HG03520 (cell line): Measurements from ENCODE around the gene CDC34.

Experiments
- ATAC-seq: cut with Tn5 transposase; IDR thresholded peaks from one replicate; pipeline ENCODE4 v1.9.1; 2021; ENCODE audit warnings: mild to moderate bottlenecking, moderate library complexity; ENCODE audit not compliant: unreplicated experiment

The CDC34 gene

DNA sequence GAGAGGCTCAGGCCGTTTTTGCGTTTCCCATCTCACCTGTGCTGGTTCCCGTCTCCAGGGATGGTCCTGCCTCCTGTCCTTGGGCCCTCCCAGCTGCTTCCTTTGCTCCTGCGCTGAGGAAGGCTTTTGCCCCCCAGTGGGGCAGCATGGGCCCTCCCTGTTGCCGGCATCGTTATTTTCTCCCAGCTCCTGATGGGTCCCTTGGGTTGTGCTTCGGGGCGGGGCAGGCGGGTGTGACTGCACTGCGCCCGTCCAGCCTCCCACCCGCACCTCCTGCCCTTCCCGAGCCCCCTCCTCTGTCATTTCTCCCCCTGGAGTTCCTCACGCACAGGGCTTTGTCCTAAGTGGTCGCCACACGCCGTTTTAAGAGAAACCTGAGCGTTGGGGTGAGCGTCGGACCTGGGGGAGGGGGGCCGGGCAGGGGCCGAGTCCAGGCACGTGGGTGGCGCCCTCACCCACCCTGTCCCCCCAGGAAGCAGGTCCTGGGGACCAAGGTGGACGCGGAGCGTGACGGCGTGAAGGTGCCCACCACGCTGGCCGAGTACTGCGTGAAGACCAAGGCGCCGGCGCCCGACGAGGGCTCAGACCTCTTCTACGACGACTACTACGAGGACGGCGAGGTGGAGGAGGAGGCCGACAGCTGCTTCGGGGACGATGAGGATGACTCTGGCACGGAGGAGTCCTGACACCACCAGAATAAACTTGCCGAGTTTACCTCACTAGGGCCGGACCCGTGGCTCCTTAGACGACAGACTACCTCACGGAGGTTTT lies 9.5 kb downstream of the CDC34 start:
- no peak for ATAC-seq

DNA sequence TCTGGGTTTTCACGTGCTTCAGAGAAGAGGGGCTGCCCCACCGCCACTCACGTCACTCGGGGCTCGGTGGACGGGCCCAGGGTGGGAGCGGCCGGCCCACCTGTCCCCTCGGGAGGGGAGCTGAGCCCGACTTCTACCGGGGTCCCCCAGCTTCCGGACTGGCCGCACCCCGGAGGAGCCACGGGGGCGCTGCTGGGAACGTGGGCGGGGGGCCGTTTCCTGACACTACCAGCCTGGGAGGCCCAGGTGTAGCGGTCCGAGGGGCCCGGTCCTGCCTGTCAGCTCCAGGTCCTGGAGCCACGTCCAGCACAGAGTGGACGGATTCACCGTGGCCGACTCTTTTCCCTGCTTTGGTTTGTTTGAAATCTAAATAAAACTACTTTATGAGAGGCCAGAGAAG lies 10.1 kb downstream of the CDC34 start:
- ATAC-seq: no peak

DNA sequence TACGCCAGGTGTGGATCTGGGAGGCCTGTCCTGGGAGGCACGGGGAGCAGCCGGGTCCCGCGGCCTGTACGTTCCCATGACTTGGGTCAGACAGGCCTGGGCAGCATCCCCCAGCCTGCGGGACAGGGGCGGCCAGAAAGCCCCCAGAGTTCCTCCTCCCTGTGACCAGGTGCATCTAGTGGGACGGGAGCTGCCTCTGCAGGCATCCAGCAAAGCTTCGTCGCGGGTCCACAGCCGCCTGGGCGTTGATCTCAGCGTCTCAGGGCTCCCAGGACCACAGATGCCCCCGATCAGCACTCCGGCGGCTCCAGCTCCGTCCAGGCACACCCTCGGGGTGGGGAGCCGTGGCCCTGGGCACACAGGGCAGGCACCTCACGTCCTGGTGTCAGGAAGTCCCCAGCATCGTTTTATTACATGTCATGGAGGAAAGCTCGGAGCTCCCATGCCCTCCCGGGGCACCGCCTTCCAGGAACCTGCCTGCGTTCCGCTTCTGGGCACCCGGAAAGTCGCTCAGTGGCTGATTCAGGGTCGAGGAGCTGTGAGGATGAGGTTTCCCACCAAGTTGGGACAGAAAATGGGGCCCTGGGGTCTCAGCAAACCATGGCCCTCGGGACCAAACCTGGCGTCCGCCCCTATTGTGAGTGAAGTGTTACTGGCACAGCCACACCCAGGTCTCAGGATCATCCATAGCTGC lies 10.8 kb downstream of the CDC34 start:
- ATAC-seq: no peak

DNA sequence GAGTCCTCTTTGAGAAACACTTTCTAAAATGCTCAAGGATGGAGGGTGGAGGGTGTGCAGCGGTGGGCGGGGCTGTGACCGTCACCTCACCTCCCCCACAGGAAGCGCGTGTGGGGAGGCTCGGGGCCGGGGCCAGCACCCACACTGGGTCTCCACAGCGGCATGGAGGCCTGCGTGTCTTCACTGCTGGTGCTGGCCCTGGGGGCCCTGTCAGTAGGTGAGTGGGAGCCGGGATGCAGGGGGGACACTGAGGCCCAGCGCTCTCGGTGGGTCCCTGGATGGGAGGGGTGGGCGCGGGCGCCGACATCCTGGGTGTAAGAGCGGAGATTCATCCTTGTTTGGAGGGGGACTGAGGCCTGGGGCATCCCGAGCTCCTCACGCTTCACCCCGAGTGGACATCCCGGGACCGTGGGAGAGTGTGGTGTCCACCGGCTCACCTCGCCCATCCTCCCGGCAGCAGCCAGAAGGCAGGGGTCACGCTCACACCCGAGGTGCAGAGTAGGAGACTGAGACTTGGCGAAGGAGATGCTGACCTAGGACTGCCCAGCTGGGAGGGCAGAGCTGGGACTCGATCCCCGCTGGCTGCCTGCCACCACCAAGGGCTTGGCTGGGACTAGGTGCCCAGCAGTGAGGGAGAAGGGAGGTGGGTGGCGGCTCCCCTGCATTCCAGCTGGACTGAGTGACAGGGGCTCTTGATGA lies 12.5 kb downstream of the CDC34 start, which contains the start of gene GZMM:
Gene GZMM (plus strand): TSS at position 144 of the 699 bp plus-strand sequence. CDS start 19 bp downstream, at position 163.
- ATAC-seq: no peak

DNA sequence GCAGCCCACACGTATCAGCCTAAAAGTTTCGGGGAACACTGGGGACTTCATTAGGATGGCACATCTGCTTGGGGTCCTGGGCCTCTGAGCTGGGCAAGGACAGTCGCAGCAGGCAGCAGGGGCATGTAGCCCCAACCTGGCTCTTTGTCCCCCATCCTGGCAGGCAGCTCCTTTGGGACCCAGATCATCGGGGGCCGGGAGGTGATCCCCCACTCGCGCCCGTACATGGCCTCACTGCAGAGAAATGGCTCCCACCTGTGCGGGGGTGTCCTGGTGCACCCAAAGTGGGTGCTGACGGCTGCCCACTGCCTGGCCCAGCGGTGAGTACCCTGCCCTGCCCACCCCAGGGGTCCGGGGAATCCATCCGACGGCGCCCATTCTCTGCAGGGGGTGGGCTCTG lies 15.6 kb downstream of the CDC34 start:
- ATAC-seq: no peak

DNA sequence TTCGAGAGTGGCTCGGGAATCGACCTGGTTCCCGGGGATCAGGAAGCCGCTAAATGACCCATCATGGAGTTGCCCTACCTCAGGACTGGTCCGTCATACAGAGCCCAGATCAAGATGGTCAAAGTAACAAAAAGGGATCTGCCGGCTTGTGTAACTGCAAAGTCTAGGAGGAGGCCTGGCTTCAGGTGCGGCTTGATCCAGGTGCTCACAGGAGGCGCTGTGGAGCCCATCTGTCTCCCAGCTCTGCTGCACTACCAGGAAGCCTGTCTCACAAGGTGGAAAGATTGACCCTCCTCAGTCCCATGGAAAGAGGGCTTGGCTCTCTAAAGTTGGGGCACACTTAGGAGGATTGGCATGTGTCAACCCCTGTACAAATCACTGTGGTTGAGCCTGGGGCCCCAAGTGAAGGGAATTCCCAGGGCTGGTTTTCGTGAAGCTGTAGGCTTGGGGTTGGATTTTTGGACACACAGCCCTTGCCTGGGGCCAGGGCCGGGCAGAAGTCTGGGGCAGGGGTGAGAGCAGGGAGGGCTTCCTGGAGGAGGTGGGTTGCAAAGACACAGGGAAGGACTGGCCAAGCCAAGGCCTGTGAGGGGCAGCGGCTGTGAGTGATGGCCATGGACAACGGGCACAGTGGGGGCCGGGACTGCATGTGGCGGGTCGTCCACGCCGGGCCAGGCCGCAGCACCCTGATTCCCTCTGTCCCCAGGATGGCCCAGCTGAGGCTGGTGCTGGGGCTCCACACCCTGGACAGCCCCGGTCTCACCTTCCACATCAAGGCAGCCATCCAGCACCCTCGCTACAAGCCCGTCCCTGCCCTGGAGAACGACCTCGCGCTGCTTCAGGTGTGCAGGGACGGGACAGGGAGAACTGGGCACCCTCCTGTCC lies 16.5 kb downstream of the CDC34 start:
- ATAC-seq: no peak

DNA sequence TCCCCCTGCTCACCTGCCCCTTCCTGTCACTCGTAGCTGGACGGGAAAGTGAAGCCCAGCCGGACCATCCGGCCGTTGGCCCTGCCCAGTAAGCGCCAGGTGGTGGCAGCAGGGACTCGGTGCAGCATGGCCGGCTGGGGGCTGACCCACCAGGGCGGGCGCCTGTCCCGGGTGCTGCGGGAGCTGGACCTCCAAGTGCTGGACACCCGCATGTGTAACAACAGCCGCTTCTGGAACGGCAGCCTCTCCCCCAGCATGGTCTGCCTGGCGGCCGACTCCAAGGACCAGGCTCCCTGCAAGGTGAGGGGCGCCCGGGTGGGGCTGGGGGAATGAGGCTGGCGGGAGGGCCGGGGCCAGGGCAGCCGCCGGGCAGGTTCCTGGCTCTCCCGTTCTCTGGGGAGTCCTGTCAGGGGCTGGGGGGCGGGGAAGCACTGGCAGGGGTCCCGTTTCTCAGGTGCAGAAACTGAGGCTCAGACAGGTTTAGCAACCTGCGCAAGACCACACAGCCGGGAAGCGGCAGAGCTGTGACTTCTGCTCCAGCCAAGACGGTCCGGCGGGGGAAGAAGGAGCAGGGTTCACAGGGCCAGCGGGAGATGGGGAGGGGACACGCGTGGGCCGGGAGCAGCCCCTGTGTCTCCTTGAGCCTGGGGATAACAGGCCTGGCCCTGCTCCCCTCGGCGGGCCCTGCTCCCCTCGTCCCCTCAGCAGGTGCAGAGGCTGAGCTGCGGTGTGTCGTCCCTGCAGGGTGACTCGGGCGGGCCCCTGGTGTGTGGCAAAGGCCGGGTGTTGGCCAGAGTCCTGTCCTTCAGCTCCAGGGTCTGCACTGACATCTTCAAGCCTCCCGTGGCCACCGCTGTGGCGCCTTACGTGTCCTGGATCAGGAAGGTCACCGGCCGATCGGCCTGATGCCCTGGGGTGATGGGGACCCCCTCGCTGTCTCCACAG lies 17.6 kb downstream of the CDC34 start:
- ATAC-seq: no peak

DNA sequence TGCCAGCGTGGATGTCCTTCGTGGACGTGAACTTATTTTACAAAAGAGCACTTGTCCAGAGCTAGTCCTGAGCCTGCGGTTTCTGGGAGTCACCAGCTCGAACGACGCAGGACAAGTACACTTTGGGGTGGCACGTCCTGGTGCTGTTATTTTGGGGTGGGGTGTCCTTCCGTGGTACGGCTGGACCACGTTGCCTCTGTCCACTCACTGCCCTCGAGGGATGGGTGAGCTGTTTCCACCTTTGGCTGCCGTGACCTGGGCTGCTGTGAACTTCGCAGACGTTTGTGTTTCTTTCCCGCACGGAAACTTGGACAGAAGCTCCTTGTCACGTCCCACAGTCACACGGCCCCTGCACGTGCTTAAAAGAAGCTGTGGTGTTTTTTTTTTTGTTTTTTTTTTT lies 23.3 kb downstream of the CDC34 start:
- no peak for ATAC-seq

DNA sequence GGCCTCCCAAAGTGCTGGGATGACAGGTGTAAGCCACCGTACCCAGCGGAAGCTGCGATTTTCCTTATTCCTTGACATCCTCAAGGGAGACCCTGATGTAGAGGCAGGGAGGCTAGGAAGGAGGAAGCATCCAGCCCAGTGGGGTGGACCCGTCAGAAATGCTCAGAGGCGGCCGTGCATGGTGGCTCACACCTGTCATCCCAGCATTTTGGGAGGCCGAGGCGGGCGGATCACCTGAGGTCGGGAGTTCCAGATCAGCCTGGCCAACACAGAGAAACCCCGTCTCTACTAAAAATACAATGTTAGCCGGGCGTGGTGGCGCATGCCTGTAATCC lies 23.9 kb downstream of the CDC34 start:
- no peak for ATAC-seq

DNA sequence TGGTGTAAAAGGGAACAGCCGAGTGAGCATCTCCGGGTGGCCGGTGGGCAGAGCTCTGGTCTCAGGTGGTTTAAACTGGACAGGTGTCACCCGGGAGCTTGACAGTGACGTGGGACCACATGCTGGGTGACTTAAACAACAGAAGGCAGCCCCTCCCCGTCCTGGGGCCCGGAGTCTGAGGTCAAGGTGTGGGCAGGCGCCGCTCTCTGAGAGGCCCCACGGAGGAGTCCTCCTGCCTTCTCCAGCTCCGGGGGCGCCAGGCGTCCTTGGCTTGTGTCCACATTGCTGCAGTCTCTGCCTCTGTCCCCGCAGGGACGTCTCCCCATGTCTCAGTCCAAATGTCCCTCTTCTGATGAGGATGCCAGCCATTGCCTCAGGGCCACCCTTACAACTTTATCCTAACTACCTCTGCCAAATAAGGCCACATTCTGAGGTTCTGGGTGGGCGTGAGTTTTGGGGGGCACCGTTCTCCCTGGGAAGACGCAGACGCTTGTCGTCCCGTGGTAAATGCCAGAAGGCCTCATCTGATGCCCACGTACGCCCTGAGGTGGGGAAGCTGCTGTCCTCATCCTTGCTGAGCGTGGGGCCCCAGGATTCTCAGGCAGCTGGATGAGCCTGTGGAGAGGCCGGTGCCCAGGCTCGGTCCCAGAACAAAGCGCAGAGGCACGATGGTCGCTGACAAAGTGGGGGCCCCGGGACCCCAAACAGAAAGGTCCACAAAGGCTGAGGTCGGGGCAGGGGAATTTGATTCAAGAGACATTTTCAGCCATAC lies 25.2 kb downstream of the CDC34 start:
- ATAC-seq: no peak

DNA sequence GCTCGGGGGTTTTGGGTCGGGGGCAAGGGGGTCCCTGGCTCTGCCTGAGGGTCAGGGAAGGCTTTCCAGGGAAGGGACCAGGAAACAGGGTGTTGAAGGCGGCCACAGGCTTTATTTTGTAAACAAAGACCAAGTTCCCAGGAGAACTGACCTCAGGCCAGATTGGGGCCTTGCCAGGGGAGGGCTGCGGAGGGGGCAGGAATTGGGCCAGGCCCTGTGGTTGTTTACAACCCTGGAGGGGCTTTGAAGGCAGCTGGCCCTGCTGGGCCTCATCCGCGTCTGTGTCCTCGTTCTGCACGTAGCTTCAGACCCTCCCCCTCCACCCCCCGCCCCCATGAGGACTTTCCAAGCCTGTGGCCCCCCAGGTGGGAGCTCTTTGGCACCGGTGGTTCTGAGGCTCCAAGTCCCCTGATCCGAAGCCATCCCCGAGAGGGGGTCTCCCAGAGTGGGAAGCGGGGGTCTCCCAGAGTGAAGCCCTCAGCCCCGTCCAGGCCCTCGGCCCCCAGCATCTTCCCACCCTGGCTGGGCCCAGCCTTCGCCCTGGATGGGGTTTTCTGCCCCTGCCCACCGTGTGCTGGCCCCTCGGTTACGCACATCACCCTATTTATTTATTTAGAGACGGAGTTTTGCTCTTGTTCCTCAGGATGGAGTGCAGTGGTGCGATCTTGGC lies 27.3 kb downstream of the CDC34 start:
- no peak for ATAC-seq

DNA sequence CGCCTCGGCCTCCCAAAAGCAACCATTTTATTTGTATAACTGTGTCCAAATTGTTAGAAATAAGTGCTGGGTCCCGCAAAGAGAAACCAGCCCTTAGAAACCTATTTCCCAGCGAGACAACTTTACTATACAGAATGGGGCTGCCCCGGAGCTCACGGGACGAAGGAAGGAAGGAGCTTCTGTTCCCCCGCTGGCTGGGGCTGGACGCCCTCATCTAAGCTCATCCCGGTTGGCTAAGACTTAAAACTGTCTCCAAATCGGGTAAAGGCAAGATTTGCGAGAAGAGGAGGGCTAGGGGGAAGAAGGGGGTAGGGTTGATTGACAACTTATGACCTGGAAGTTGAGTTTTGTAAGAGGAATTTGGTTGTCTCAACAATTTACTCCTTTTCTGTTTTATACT lies 28.6 kb downstream of the CDC34 start:
- no peak for ATAC-seq

DNA sequence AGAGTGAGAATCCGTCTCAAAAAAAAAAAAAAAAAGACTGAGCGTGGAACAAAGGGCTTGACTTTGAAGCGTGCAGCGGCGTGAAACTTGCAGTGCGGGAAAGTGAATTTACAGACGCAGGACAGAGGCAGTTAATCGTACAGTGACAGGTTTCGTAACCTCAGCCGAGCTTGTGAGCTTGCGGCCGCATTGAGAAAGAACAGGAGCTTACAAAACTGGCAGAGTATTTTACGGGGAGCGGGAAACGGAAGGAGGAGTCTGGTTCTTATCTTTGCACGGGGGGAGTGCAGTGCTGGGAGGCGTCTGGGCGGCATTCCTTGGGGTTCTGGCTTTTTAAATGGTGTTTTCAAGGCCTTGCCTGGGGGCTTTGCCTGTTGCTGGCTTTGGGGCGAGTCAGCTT lies 34.8 kb downstream of the CDC34 start:
- ATAC-seq: no peak

DNA sequence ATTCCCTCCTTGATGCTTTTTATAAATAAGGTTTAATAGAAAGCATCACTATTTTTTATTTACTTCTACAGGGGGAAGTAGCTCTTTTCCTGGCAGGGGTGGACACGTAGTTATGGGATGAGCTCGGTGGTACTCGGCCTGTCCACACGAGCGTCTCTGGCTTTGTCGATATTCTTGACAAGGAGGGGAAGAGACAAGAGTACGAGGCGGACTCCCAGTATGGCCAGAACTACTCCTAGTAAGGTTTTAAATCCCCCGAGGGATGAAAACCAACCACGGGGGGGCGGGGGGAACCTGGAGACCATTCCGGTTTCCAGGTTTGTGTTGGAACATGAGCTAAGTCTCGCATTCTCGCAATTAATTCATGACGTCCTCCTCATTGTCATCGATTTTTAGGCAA lies 35.3 kb downstream of the CDC34 start:
- no peak for ATAC-seq

DNA sequence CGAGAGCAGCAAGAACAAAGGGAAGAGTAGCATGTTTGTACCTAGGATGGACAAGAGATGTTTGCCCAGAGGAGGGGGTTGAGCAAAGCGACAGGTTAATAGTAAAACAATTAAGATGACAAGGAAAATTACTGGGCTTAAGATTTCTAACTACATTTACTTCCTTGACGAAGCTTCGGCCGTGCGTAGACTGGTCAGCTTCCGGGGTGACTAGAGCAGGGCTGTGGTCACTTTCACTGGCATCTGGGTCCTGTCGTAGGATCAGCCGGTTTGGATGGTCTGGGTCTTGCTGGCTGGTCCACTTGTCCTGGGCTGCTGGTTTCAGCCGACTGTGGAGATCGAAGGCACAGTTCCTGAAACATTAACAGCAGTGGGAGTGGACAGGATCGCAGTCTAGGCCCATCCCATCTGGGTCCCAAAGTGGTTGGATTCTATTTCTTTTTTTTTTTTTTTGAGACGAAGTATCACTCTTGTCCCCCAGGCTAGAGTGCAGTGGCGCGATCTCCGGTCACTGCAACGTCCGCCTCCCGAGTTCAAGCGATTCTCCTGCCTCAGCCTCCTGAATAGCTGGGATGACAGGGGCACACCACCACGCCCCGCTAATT lies 35.8 kb downstream of the CDC34 start:
- no peak for ATAC-seq

DNA sequence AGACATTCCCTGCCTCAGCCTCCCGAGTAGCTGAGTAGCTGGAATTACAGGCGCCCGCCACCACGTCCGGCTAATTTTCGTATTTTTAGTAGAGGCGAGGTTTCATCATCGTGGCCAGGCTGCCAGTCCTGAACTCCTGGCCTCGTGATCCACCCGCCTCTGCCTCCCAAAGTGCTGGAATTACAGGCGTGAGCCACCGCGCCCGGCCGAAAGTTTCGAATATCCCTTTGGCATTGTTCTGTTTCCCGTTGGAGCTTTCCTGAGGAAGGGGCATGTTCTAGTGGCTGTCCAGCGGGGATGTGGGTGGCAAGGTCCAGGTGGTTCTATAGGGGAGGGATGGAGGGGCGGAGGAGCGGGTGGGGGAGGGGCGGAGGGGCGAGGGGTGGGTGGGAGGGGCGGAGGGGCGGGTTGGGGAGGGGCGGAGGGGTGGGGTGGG lies 38.7 kb downstream of the CDC34 start:
- ATAC-seq: no peak

DNA sequence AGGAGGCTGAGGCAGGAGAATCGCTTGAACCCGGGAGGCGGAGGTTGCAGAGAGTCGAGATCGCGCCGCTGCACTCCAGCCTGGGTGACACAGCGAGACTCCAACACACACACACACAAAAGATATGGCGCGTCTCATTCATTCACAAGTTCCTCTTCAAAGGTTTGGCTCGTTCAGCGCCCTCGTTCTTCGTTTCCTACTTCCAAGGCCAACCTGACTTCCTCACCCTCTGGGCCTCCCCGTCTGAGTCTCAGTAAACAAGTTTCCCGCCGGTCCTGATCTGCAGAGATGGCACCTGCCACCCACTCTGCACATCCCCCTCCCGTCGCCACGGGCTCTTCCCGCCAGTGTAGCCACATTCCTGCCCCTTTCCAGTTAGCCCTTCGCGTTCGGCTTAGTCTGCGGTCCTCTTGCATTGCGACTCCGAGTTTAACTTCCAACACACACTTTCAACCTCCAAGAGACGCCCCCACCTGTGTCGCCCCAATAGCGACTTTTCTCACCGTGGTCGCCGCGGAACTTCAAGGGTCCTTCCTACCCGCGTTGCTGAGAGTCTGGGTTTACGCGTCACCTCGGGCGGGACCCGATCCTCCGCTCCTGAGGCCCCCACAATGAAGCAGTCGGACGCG lies 39.5 kb downstream of the CDC34 start:
- no peak for ATAC-seq

DNA sequence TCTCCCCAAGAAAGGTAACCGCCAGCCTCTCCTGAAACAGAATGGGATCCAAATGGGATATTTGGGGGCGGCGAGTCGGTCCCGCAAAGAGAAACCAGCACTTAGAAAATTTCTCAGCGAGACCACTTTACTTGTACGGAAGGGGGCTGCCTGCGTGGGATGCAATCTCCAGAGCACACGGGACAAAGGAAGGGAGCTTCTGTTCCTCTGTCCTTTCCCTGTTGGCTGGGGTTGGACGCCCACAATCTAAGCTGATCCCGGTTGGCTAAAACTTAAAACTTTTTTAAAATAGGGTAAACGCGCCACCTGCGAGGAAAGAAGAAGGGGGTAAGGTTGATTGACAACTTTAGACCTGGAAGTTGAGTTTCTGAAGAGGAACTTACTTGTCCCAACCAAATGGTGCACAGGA lies 40.0 kb downstream of the CDC34 start:
- ATAC-seq: no peak
